EL (cell line): ENCODE data around the gene KDM4C.
"Not testable (repeated sequence)": the region's sequence is repeated elsewhere in the genome, so short reads cannot be mapped to it uniquely, and the experiment has no call there.

Experiments
- DNase-seq: peaks from one replicate; pipeline ENCODE4 v3.0.0-alpha.2; 2016

KDM4C gene

GRCh38 chr9:6987381-6987780 lies 229.6 kb downstream of the KDM4C start:
- no peak for DNase-seq

- no peak for DNase-seq
Observed at GRCh38 chr9:6991418-6991817, 233.6 kb downstream of the KDM4C start.

- DNase-seq: peak; percentile 43
Observed at GRCh38 chr9:6996061-6996854, 238.5 kb downstream of the KDM4C start.

DNA sequence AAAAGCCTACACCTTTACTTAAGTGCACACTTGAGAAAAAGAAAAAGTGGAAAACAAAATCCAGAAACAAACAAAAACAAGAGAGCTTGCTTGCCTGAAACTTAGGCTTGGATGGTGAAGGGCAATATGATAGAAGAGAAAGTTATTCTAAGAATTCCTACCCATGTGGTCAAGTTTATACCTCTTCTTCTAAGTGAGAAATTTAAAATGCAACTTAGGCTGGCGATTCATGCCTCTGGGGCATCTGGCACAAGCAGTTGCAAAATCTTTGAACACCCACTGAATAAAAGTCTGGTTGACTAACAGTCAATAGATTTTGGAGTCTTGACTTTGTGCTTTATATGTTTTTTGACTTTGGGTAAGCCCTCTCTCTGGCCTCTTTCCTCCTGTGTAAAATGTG lies 239.6 kb downstream of the KDM4C start:
- DNase-seq: peak; percentile 63

- DNase-seq: no peak
Observed at GRCh38 chr9:6999794-7000193, 242.0 kb downstream of the KDM4C start.

DNA sequence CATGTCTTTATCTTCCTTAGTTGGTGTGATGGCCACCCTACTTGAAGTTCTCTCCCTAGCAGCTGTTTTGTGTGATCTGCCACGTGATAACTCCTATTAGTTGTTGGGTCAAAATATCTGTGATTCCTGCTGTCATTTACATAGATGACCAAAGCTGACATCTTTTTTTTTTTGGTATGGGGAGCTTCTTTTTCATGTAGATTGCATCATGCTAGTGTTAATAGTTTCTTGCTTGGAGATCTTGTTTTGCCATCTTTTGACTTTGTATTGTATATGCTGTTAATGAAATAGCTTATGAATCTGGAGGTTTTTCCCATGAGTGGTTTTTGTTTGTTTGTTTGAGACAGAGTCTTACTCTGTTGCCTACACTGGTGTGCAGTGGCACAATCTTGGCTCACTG lies 243.8 kb downstream of the KDM4C start:
- no peak for DNase-seq

GRCh38 chr9:7003861-7004260 lies 246.1 kb downstream of the KDM4C start:
- no peak for DNase-seq

- no peak for DNase-seq
Observed at GRCh38 chr9:7006417-7006816, 248.6 kb downstream of the KDM4C start.

DNA sequence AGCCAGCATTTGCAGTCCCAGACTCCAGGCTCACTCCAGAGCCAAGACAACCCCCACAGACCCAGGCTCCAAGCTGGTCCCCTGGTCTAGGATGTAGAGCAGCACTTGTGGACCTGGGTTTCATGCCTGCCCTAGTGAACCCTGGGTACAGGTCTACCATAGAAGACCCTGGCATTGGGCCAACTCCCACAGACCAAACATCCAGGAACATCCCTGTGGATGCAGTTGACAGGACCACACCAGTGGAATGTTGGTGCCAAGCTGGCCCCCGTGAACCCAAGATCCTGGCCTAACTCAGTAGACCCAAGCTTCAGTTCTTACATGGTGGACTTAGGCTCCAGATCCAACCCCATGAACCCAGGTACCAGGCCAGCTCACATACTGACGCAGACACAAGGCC lies 250.6 kb downstream of the KDM4C start:
- no peak for DNase-seq

GRCh38 chr9:7009065-7009464 lies 251.3 kb downstream of the KDM4C start:
- DNase-seq: no peak

GRCh38 chr9:7011395-7012067 lies 253.8 kb downstream of the KDM4C start:
- no peak for DNase-seq

- DNase-seq: no peak
Observed at GRCh38 chr9:7027996-7028395, 270.2 kb downstream of the KDM4C start.

DNA sequence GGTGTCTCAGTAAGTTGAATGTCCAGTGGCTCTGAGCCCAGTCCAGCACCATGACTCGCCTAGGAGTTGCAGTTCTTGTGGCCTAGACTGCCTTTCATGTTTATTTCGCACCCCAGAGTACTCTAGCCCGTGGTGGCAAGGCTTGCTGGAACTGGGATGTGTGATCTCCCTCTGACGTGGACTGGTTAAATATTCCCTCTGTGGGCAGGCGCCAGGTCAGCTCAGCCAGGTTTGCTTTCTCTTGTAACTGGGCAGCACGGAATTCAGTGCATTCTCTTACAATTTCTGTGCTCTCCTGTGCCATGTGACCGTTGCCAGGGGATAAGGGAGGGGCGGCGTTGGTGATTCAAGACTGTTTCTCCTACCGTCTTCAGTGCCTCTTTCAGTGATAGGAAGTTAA lies 270.8 kb downstream of the KDM4C start:
- DNase-seq: no peak

- not testable (repeated sequence) for DNase-seq
Observed at GRCh38 chr9:7030943-7031342, 273.2 kb downstream of the KDM4C start.

DNA sequence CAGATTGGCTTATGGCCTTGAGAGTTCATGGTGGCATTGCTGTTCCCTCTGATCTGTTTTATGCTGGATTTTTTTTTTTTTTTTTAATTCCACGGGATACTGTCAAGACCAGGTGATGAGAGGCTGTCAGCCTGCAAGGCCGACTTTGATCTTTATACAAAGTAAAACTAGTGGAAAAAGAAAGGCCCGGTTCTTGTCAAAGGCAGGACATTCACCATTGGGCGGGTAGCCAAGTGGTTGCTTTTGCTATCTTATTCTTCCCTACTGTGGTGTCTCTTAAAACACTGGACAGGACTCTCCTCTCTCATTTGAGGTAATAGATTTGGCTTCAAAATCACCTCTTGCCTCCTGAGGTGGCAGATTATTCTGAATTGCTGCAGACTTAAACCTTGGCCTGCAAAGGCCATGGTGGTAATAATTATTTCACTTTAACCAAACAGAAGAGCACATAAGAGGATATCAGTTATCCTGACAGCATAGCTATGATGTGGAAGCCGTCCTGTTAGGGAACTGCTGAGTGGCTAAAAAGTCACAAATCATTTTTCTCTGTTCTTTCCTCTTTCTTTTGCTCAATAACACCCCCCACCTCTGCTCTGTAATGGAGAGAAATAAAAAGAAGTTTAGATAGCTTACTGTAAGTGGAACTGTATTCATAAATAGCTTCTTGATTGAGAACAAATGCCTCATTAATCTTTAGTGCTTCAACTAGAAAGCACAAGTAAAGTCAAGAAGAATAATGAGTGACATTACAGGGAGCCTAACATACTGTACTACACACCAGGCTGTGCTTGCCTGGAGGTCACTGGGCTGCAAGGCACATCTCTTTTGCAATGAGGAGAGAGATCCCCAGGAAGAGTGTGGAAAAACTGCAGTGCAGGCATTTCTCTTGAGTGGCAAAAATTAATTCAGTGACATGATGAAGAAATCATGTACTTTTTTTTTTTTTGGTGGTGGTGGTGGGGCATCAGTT lies 275.6 kb downstream of the KDM4C start:
- DNase-seq: no peak

GRCh38 chr9:7037176-7037575 lies 279.4 kb downstream of the KDM4C start:
- no peak for DNase-seq

- DNase-seq: peak; percentile 42
Observed at GRCh38 chr9:7042124-7042523, 284.4 kb downstream of the KDM4C start.

DNA sequence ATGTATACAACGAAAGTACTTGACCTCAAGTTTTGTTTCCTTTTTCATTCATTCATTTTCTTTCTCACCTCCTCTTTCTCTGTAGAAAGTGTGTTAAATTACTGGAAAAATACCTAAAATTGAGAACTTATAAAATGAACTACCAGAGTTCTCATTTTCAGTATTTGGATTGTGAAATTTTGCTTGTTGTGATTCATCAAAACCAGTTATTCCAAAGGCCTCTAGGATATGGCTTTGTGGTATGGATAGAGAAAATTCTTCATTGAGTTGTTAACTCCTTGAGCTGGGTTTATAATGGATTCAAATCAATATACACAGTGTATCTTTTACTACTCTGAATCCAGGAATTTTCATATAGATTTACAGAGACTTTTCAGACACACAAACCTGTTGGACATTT lies 287.6 kb downstream of the KDM4C start:
- DNase-seq: no peak

- no peak for DNase-seq
Observed at GRCh38 chr9:7051711-7052110, 293.9 kb downstream of the KDM4C start.

- no peak for DNase-seq
Observed at GRCh38 chr9:7053903-7054302, 296.1 kb downstream of the KDM4C start.

DNA sequence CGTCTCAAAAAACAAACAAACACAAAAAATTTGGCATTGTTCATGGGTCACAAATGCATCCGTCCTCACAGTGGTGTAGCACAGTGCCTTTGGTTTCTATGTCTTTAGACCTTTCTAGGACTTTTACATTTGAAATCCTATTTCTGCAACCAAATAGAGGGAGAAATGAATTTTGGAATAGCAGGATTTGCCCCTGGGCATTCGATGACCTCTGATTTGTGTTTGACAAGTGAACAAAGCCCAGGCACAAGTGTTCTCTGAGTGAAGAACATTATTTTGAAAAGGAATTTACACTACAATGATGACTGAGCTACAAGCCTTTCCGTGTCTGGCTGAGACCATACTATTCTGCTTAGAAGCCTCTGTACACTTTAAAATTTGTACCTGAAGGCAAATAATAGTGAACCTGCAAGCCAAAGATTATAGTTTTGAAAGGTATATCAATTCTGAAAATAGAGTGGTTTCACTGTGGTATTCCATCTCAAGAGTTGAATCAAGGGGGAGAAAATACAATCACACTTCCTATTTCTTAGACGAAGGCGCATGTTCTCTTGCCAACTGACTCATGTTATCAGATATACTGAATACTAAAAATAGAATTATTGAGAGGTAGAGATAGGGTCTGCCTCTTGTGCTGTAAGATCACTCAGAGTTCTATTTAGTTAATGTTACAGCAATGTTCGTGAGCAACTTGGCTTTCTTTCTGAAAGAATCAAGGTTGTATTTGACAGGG lies 297.6 kb downstream of the KDM4C start:
- DNase-seq: no peak

GRCh38 chr9:7056254-7056653 lies 298.5 kb downstream of the KDM4C start:
- DNase-seq: no peak

DNA sequence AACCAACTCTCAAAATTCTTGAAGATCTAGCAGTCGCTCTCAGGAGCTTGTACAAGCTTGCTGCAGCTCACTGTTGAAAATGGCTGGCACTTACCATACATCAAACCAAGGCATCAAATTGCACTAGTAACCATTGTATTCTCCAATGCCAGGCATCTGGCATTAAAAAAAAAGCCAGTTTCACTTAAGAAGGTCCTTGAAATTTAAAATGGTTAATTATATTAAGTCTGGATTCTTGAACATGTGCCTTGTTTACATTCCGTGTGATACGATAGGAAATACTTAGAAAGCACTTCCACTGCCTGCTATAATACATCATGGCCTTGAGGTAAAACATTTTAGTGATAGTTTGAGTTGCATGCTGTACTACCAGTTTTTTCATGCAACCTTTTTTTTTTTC lies 300.7 kb downstream of the KDM4C start:
- no peak for DNase-seq
